ENCODE results near the gene INPP5B. TPM values are rescaled to one million over a fixed set of nuclear protein-coding genes. Genes with fewer than 3 reads are reported as not detected.
A peak's percentile ranks its signal among the peaks of the same experiment; 100 is the strongest.
"Not testable (repeated sequence)": the region's sequence is repeated elsewhere in the genome, so short reads cannot be mapped to it uniquely, and the experiment has no call there.

Gene INPP5B
- total RNA-seq (10 to 100 TPM; 40.8 to 46.7 TPM), polyA plus RNA-seq (10 to 100 TPM; 11.3 to 22.0 (median 18.5) TPM), total RNA-seq (51.0 to 94.3 (median 80.4) reads per million in 6 experiments)

GRCh38 chr1:37946703-37947360 lies at the start of gene INPP5B:
INPP5B (minus strand) TSS chr1:37947053; CDS start chr1:37946308, 745 bp downstream.
- Mint-ChIP-seq H3K9me3 (no peaks in the 10 kb centered on the region), H3K36me3 (peaks cover 0 to 10% (median 0%) of the 10 kb centered on the region in 3 donors), H3K4me3 (peak within 1 kb of the TSS; percentile 88 to 97 (median 96)), H3K4me1 (peaks cover 9 to 25% (median 18%) of the 10 kb centered on the region in 4 donors), H3K27ac (peak within 1 kb of the TSS; percentile 83 to 94 (median 90)), H3K27me3 (no peaks in the 10 kb centered on the region)
- ATAC-seq, result peak; percentile 98 to 99
- peak; percentile 26 to 85 (median 60) for DNase-seq
- POLR2A ChIA-PET, result interaction anchor here (1.1 to 2.4 kb wide), 3 partner anchors 15 to 21 kb away, joined by 3 to 10 read pairs (median 5); no protein-coding TSS in a partner anchor

GRCh38 chr1:37995751-37996345 lies 49.0 kb upstream of the INPP5B start:
- no peaks in the 10 kb centered on the region for H3K27me3 Mint-ChIP-seq
- peaks cover 0 to 7% (median 0%) of the 10 kb centered on the region in 3 donors for H3K36me3 Mint-ChIP-seq
- peak overlapping the region in 8 of 10 donors; percentile 37 to 89 (median 81) for H3K4me3 Mint-ChIP-seq
- DNase-seq (peak in 1 of 10 donors; percentile 7), ATAC-seq (peak in 1 of 2 donors; percentile 49)
- H3K9me3 Mint-ChIP-seq, result no peaks in the 10 kb centered on the region
- H3K27ac Mint-ChIP-seq, result peak overlapping the region in 7 of 10 donors; percentile 52 to 96 (median 90)
- POLR2A ChIA-PET, result interaction anchor here (1.1 to 6.1 kb wide), 2 partner anchors 10 to 15 kb away, joined by 3 to 80 read pairs; partner anchors contain the start of genes FHL3 and UTP11
- peaks cover 17 to 54% (median 48%) of the 10 kb centered on the region in 4 donors for H3K4me1 Mint-ChIP-seq

GRCh38 chr1:37994886-37995566 lies 48.2 kb upstream of the INPP5B start:
- H3K9me3 Mint-ChIP-seq, result no peaks in the 10 kb centered on the region
- peak overlapping the region; percentile 89 to 99 (median 93) for H3K27ac Mint-ChIP-seq
- POLR2A ChIA-PET, result interaction anchor here (0.9 to 6.1 kb wide), 5 partner anchors 8 to 135 kb away, joined by 3 to 80 read pairs (median 3); partner anchors contain the start of genes FHL3, MTF1 and UTP11
- ATAC-seq, result peak; percentile 36 to 44
- H3K36me3 Mint-ChIP-seq, result peaks cover 0 to 7% (median 0%) of the 10 kb centered on the region in 3 donors
- DNase-seq, result peak in 2 of 10 donors; percentile 32 to 44
- peaks cover 16 to 50% (median 47%) of the 10 kb centered on the region in 4 donors for H3K4me1 Mint-ChIP-seq
- H3K4me3 Mint-ChIP-seq, result peak overlapping the region; percentile 57 to 89 (median 81)
- no peaks in the 10 kb centered on the region for H3K27me3 Mint-ChIP-seq

- H3K36me3 Mint-ChIP-seq, result peaks cover 0 to 35% (median 4%) of the 10 kb centered on the region in 3 donors
- H3K27ac Mint-ChIP-seq, result peak overlapping the region; percentile 91 to 99 (median 96)
- POLR2A ChIA-PET, result interaction anchor here (0.7 to 2.2 kb wide), 7 partner anchors 12 to 384 kb away, joined by 3 to 15 read pairs (median 3); partner anchors contain the start of genes MTF1 and UTP11
- no peaks in the 10 kb centered on the region for H3K9me3 Mint-ChIP-seq
- H3K4me1 Mint-ChIP-seq, result peaks cover 9 to 36% (median 29%) of the 10 kb centered on the region in 4 donors
- DNase-seq (peak in 5 of 10 donors; percentile 26 to 69 (median 37)), ATAC-seq (peak; percentile 42 to 47)
- H3K27me3 Mint-ChIP-seq, result no peaks in the 10 kb centered on the region
- H3K4me3 Mint-ChIP-seq, result peak overlapping the region; percentile 89 to 100 (median 98)
These were observed 42.6 kb upstream of the INPP5B start for GRCh38 chr1:37989361-37989930.

GRCh38 chr1:37987679-37988078 lies 40.8 kb upstream of the INPP5B start:
- H3K4me3 Mint-ChIP-seq, result peak overlapping the region in 5 of 10 donors; percentile 4 to 100 (median 28)
- peaks cover 7 to 35% (median 24%) of the 10 kb centered on the region in 4 donors for H3K4me1 Mint-ChIP-seq
- no peak overlapping the region for H3K27ac Mint-ChIP-seq
- POLR2A ChIA-PET, result interaction anchor here (1.0 kb wide), 1 partner anchor 56 kb away, joined by 3 read pairs; no protein-coding TSS in a partner anchor
- ATAC-seq (no peak), DNase-seq (no peak)
- H3K36me3 Mint-ChIP-seq, result peaks cover 0 to 49% (median 9%) of the 10 kb centered on the region in 3 donors
- H3K27me3 Mint-ChIP-seq, result no peaks in the 10 kb centered on the region
- H3K9me3 Mint-ChIP-seq, result no peaks in the 10 kb centered on the region

GRCh38 chr1:37983546-37983945 lies 36.7 kb upstream of the INPP5B start:
- Mint-ChIP-seq H3K4me1 (peaks cover 4 to 17% (median 11%) of the 10 kb centered on the region in 4 donors), H3K9me3 (no peaks in the 10 kb centered on the region), H3K27ac (no peak overlapping the region), H3K4me3 (no peak overlapping the region), H3K36me3 (peaks cover 0 to 88% (median 22%) of the 10 kb centered on the region in 3 donors), H3K27me3 (no peaks in the 10 kb centered on the region)
- ATAC-seq, result no peak
- POLR2A ChIA-PET, result interaction anchor here (0.7 kb wide), 1 partner anchor 47 kb away, joined by 5 read pairs; no protein-coding TSS in a partner anchor
- DNase-seq, result no peak

- POLR2A ChIA-PET, result no interaction called here
- ATAC-seq, result no peak
- Mint-ChIP-seq H3K27ac (peak overlapping the region in 2 of 10 donors; percentile 20 to 38), H3K9me3 (peaks cover 0 to 4% (median 0%) of the 10 kb centered on the region in 9 donors), H3K27me3 (no peaks in the 10 kb centered on the region), H3K36me3 (peaks cover 8 to 97% (median 31%) of the 10 kb centered on the region in 3 donors), H3K4me3 (no peak overlapping the region), H3K4me1 (peaks cover 0 to 12% (median 2%) of the 10 kb centered on the region in 4 donors)
- DNase-seq, result no peak
These were observed 31.7 kb upstream of the INPP5B start for GRCh38 chr1:37978541-37978940.

- POLR2A ChIA-PET, ATAC-seq, H3K27me3 Mint-ChIP-seq, H3K4me3 Mint-ChIP-seq, H3K9me3 Mint-ChIP-seq: not testable (repeated sequence)
- Mint-ChIP-seq H3K27ac (peak overlapping the region in 2 of 10 donors; percentile 32 to 49), H3K4me1 (peaks cover 10 to 31% (median 19%) of the 10 kb centered on the region in 4 donors), H3K36me3 (peaks cover 8 to 100% (median 34%) of the 10 kb centered on the region in 3 donors)
- peak in 2 of 10 donors; percentile 7 to 21 for DNase-seq
These were observed 28.2 kb upstream of the INPP5B start for GRCh38 chr1:37975083-37975482.

- peaks cover 10 to 31% (median 20%) of the 10 kb centered on the region in 4 donors for H3K4me1 Mint-ChIP-seq
- peak overlapping the region in 3 of 10 donors; percentile 6 to 49 (median 32) for H3K27ac Mint-ChIP-seq
- peaks cover 0 to 4% (median 0%) of the 10 kb centered on the region in 9 donors for H3K9me3 Mint-ChIP-seq
- H3K36me3 Mint-ChIP-seq, result peaks cover 8 to 100% (median 34%) of the 10 kb centered on the region in 3 donors
- POLR2A ChIA-PET, result no interaction called here
- no peaks in the 10 kb centered on the region for H3K27me3 Mint-ChIP-seq
- DNase-seq (no peak), ATAC-seq (no peak)
- H3K4me3 Mint-ChIP-seq, result no peak overlapping the region
These were observed 27.7 kb upstream of the INPP5B start for GRCh38 chr1:37974567-37974966.

GRCh38 chr1:37973684-37974083 lies 26.8 kb upstream of the INPP5B start:
- POLR2A ChIA-PET, H3K4me3 Mint-ChIP-seq, ATAC-seq, DNase-seq, H3K27me3 Mint-ChIP-seq, H3K9me3 Mint-ChIP-seq: not testable (repeated sequence)
- peaks cover 10 to 31% (median 20%) of the 10 kb centered on the region in 4 donors for H3K4me1 Mint-ChIP-seq
- H3K27ac Mint-ChIP-seq, result peak overlapping the region in 1 of 10 donors; percentile 58
- H3K36me3 Mint-ChIP-seq, result peaks cover 8 to 100% (median 37%) of the 10 kb centered on the region in 3 donors

GRCh38 chr1:37965301-37965700 lies 18.4 kb upstream of the INPP5B start:
- H3K27ac Mint-ChIP-seq, result peak overlapping the region in 1 of 10 donors; percentile 60
- DNase-seq (no peak), ATAC-seq (no peak)
- H3K4me1 Mint-ChIP-seq, result peaks cover 0 to 3% (median 2%) of the 10 kb centered on the region in 4 donors
- no peaks in the 10 kb centered on the region for H3K9me3 Mint-ChIP-seq
- POLR2A ChIA-PET, result no interaction called here
- H3K36me3 Mint-ChIP-seq, result peaks cover 0 to 84% (median 19%) of the 10 kb centered on the region in 3 donors
- H3K4me3 Mint-ChIP-seq, result no peak overlapping the region
- no peaks in the 10 kb centered on the region for H3K27me3 Mint-ChIP-seq

Data from naive thymus-derived CD8-positive, alpha-beta T cell (primary cell).